NCI-H345 treated with DMSO at 0.1 percent for 48 hours (cell line): ENCODE measurements around the gene LPP.

Source experiments
- DNase-seq: peaks from one replicate; lab custom pipeline; 2025; ENCODE audit not compliant: unreplicated experiment; lab: John Stamatoyannopoulos, UW

LPP gene

GRCh38 chr3:188168648-188169047, 14.7 kb downstream of the LPP start:
- no peak for DNase-seq

GRCh38 chr3:188169830-188170455, 16.0 kb downstream of the LPP start:
- no peak for DNase-seq

- DNase-seq: no peak
These were observed 16.8 kb downstream of the LPP start for GRCh38 chr3:188170461-188171459.

GRCh38 chr3:188171682-188172467, 17.9 kb downstream of the LPP start:
- DNase-seq: no peak

GRCh38 chr3:188174317-188175044, 20.5 kb downstream of the LPP start:
- peak; percentile 64 for DNase-seq

GRCh38 chr3:188176476-188176875, 22.5 kb downstream of the LPP start:
- no peak for DNase-seq

GRCh38 chr3:188176884-188177283, 22.9 kb downstream of the LPP start:
- no peak for DNase-seq

- no peak for DNase-seq
These were observed 23.8 kb downstream of the LPP start for GRCh38 chr3:188177721-188178120.

- DNase-seq: no peak
These were observed 24.5 kb downstream of the LPP start for GRCh38 chr3:188178293-188178936.

- peak; percentile 34 for DNase-seq
These were observed 25.3 kb downstream of the LPP start for GRCh38 chr3:188179006-188179966.

GRCh38 chr3:188180114-188180513, 26.2 kb downstream of the LPP start:
- no peak for DNase-seq

- no peak for DNase-seq
These were observed 29.5 kb downstream of the LPP start for GRCh38 chr3:188183452-188183851.

- no peak for DNase-seq
These were observed 30.2 kb downstream of the LPP start for GRCh38 chr3:188184160-188184559.

- DNase-seq: no peak
These were observed 30.7 kb downstream of the LPP start for GRCh38 chr3:188184649-188185048.

- peak; percentile 32 for DNase-seq
These were observed 31.8 kb downstream of the LPP start for GRCh38 chr3:188185717-188186251.

GRCh38 chr3:188187053-188187452, 33.1 kb downstream of the LPP start:
- DNase-seq: no peak

GRCh38 chr3:188188911-188189310, 35.0 kb downstream of the LPP start:
- no peak for DNase-seq

- no peak for DNase-seq
These were observed 37.5 kb downstream of the LPP start for GRCh38 chr3:188191460-188191859.

GRCh38 chr3:188192034-188192433, 38.1 kb downstream of the LPP start:
- no peak for DNase-seq
